ENCODE measurements around the gene GABPA. TPM values are rescaled to one million over a fixed set of nuclear protein-coding genes. Genes with fewer than 3 reads are reported as not detected.

The GABPA gene
- polyA plus RNA-seq, 1 of the 3 experiments (the other 2 are of a cell fraction), result 6.2 TPM

- H3F3A ChIP-seq (replicated peaks; ENCODE audit: insufficient read depth), result no peaks in the 10 kb centered on the region
- H3K27me3 ChIP-seq (ENCODE audit: insufficient read depth), result no peaks in the 10 kb centered on the region
- H3K9me3 ChIP-seq, result no peaks in the 10 kb centered on the region
- DNase-seq, result no peak
- H3K36me3 ChIP-seq (replicated peaks in 1 of 2; ENCODE audit: control insufficient read depth in 1 of 2, insufficient read depth in 2 of 2, low read length in 1 of 2), result no peaks in the 10 kb centered on the region
- H3K9me2 ChIP-seq, result no peaks in the 10 kb centered on the region
- no peak overlapping the region for H3K9ac ChIP-seq
- TF ChIP-seq, protein P1, sequence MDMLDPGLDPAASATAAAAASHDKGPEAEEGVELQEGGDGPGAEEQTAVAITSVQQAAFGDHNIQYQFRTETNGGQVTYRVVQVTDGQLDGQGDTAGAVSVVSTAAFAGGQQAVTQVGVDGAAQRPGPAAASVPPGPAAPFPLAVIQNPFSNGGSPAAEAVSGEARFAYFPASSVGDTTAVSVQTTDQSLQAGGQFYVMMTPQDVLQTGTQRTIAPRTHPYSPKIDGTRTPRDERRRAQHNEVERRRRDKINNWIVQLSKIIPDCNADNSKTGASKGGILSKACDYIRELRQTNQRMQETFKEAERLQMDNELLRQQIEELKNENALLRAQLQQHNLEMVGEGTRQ (IDR thresholded peaks at IDR 0.05; ENCODE audit: borderline replicate concordance, low read depth, low read length), result no peak
- TF ChIP-seq, protein P2, sequence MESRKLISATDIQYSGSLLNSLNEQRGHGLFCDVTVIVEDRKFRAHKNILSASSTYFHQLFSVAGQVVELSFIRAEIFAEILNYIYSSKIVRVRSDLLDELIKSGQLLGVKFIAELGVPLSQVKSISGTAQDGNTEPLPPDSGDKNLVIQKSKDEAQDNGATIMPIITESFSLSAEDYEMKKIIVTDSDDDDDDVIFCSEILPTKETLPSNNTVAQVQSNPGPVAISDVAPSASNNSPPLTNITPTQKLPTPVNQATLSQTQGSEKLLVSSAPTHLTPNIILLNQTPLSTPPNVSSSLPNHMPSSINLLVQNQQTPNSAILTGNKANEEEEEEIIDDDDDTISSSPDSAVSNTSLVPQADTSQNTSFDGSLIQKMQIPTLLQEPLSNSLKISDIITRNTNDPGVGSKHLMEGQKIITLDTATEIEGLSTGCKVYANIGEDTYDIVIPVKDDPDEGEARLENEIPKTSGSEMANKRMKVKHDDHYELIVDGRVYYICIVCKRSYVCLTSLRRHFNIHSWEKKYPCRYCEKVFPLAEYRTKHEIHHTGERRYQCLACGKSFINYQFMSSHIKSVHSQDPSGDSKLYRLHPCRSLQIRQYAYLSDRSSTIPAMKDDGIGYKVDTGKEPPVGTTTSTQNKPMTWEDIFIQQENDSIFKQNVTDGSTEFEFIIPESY (IDR thresholded peaks at IDR 0.05; ENCODE audit: borderline replicate concordance, low read depth), result no peak
- TF ChIP-seq RFX5 (IDR thresholded peaks at IDR 0.05; ENCODE audit: low read length) (no peak), JUND (IDR thresholded peaks at IDR 0.05) (no peak), TAF1 (IDR thresholded peaks at IDR 0.05; ENCODE audit: borderline replicate concordance, low read depth, low read length) (no peak), RCOR1 (IDR thresholded peaks at IDR 0.05; ENCODE audit: low read length) (no peak), EP300 (IDR thresholded peaks at IDR 0.05; ENCODE audit: borderline replicate concordance in 1 of 2, low read depth in 1 of 2, low read length in 1 of 2) (no peak), MEF2A (IDR thresholded peaks at IDR 0.05; ENCODE audit: borderline replicate concordance, low read depth) (no peak), ELF1 (IDR thresholded peaks at IDR 0.05) (no peak), FOXJ3 (CRISPR knock-in tag; IDR thresholded peaks at IDR 0.05) (no peak), TEAD4 (IDR thresholded peaks at IDR 0.05; ENCODE audit: borderline replicate concordance, insufficient read depth) (no peak), POLR2AphosphoS5 (IDR thresholded peaks at IDR 0.05; ENCODE audit: low read depth, low read length) (no peak)
- H2AFZ ChIP-seq (ENCODE audit: low read depth), result no peak overlapping the region
- no peaks in the 10 kb centered on the region for H3K79me2 ChIP-seq (ENCODE audit: insufficient read depth)
- no peak overlapping the region for H3K4me2 ChIP-seq
- no peak overlapping the region for H3K4me3 ChIP-seq (ENCODE audit: low read depth in 2 of 2, low read length in 1 of 2)
- CTCF ChIA-PET, result interaction anchor here (0.7 to 0.9 kb wide), 2 partner anchors 10 to 74 kb away, joined by 3 read pairs; no protein-coding TSS in a partner anchor
- H3K4me1 ChIP-seq (ENCODE audit: control insufficient read depth in 1 of 2, insufficient read depth in 2 of 2, low read depth in 1 of 2, low read length in 1 of 2), result no peaks in the 10 kb centered on the region
- H4K20me1 ChIP-seq (ENCODE audit: insufficient read depth), result no peaks in the 10 kb centered on the region
- POLR2A ChIA-PET, result no interaction called here
- 73% methylated on average over 6 of the region's 6 CpGs for WGBS (ENCODE audit: low lambda C conversion rate)
- H3K27ac ChIP-seq (ENCODE audit: low read depth in 2 of 2, low read length in 1 of 2), result no peak overlapping the region
These were observed 72.4 kb downstream of the GABPA start for GRCh38 chr21:25807191-25807590.

DNA sequence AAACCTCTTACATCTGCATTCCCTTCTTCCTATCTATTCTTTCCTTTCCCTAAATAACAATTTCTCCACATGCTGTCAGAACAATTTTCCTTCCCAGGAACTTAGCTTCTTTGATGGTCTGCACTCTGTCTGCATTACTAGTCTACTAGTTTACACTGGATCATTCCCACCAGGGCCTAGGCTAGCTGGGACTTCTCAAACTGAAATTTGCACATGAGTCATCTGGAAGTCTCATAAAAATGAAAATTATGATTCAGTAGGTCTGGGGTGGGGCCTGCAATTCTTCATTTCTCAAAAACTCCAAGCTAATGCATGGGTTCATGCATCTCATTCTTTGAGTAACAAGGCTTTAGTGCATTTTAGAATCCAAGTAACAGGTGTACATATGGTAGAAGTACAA lies 74.2 kb downstream of the GABPA start:
- Histone ChIP-seq H3K27ac (ENCODE audit: low read depth in 2 of 2, low read length in 1 of 2) (no peak overlapping the region), H3F3A (replicated peaks; ENCODE audit: insufficient read depth) (no peaks in the 10 kb centered on the region), H3K4me1 (ENCODE audit: control insufficient read depth in 1 of 2, insufficient read depth in 2 of 2, low read depth in 1 of 2, low read length in 1 of 2) (no peaks in the 10 kb centered on the region), H2AFZ (ENCODE audit: low read depth) (no peak overlapping the region), H3K9me2 (no peaks in the 10 kb centered on the region), H3K36me3 (replicated peaks in 1 of 2; ENCODE audit: control insufficient read depth in 1 of 2, insufficient read depth in 2 of 2, low read length in 1 of 2) (no peaks in the 10 kb centered on the region), H4K20me1 (ENCODE audit: insufficient read depth) (no peaks in the 10 kb centered on the region), H3K4me2 (no peak overlapping the region), H3K27me3 (ENCODE audit: insufficient read depth) (no peaks in the 10 kb centered on the region), H3K79me2 (ENCODE audit: insufficient read depth) (no peaks in the 10 kb centered on the region), H3K9me3 (no peaks in the 10 kb centered on the region), H3K9ac (no peak overlapping the region), H3K4me3 (ENCODE audit: low read depth in 2 of 2, low read length in 1 of 2) (no peak overlapping the region)
- ChIA-PET CTCF (interaction anchor here (0.9 to 1.3 kb wide), 3 partner anchors 11 to 19 kb away, joined by 3 to 6 read pairs (median 4); no protein-coding TSS in a partner anchor), POLR2A (no interaction called here)
- TF ChIP-seq TCF12 (IDR thresholded peaks at IDR 0.05), result peak; percentile 15; the same call in 1 of the 2 replicates
- TF ChIP-seq, protein P3, sequence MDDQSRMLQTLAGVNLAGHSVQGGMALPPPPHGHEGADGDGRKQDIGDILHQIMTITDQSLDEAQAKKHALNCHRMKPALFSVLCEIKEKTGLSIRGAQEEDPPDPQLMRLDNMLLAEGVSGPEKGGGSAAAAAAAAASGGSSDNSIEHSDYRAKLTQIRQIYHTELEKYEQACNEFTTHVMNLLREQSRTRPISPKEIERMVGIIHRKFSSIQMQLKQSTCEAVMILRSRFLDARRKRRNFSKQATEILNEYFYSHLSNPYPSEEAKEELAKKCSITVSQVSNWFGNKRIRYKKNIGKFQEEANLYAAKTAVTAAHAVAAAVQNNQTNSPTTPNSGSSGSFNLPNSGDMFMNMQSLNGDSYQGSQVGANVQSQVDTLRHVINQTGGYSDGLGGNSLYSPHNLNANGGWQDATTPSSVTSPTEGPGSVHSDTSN (IDR thresholded peaks at IDR 0.05), result no peak
- no peak for DNase-seq

Data from SK-N-SH (cell line).